Airway epithelial cell (primary cell): Measurements from ENCODE around the gene RGS13. TPM values are rescaled to one million over a fixed set of nuclear protein-coding genes. Genes with fewer than 3 reads are reported as not detected.

Experiments used
- total RNA-seq: library from RNA; depleted of rRNA; stranded (reverse); fragments of >200 nt; gene quantifications from 2 replicates; pipeline ENCODE4 v1.2.3, GENCODE V29; 2015

Gene RGS13
- not detected in 2 replicates for total RNA-seq

GRCh38 chr1:192635939-192636338 lies at the start of gene RGS13:
TSS of gene RGS13 (plus strand) at chr1:192636147. CDS start at chr1:192644335, 8,188 bp downstream.

Other genes with a start within 250 kb of the RGS13 start
- not detected in 2 replicates for gene RGS1, start 60.4 kb upstream of the RGS13 start, total RNA-seq
- gene RGS2, start 172.9 kb downstream of the RGS13 start, total RNA-seq, result 33.9 and 36.7 TPM in 2 replicates